Kidney epithelial cell (primary cell): Measurements from ENCODE around the gene STXBP1. TPM values are rescaled to one million over a fixed set of nuclear protein-coding genes. Genes with fewer than 3 reads are reported as not detected.

ENCODE experiments used
- DNase-seq: peaks from one replicate; pipeline ENCODE4 v3.0.0-alpha.2; 2010; ENCODE audit warnings: low read depth
- H3K27me3 ChIP-seq: 2 replicates; pipeline ENCODE4 v1.6.0; 2011; ENCODE audit warnings: low read length; ENCODE audit not compliant: control insufficient read depth, insufficient read depth
- H3K36me3 ChIP-seq: 2 replicates; pipeline ENCODE4 v1.5.1; 2011; ENCODE audit warnings: low read length; ENCODE audit not compliant: control insufficient read depth, insufficient read depth
- H3K4me3 ChIP-seq: 2 replicates; pipeline ENCODE4 v1.5.1; 2011; ENCODE audit warnings: low read depth, mild to moderate bottlenecking, control low read depth, low read length
- CTCF ChIP-seq: IDR thresholded peaks from 2 replicates; pipeline ENCODE4 v1.5.1; 2011; ENCODE audit warnings: mild to moderate bottlenecking, moderate library complexity, low read length, control low read depth, inconsistent platforms; ENCODE audit not compliant: insufficient read depth, poor library complexity, severe bottlenecking
- total RNA-seq: library from RNA; depleted of rRNA; stranded (reverse); fragments of >200 nt; gene quantifications from 2 replicates; pipeline ENCODE4 v1.2.3, GENCODE V29; 2015

The STXBP1 gene
- total RNA-seq, 1 donor from 2014 or later: 27.5 TPM

GRCh38 chr9:127741831-127742434, 129.9 kb downstream of the STXBP1 start:
- H3K4me3 ChIP-seq: peak overlapping the region; percentile 5
- peaks cover 9% of the 10 kb centered on the region for H3K27me3 ChIP-seq
- no peaks in the 10 kb centered on the region for H3K36me3 ChIP-seq
- no peak for TF ChIP-seq CTCF
- peak; percentile 14 for DNase-seq

Other genes with a start within 250 kb of the STXBP1 start
- 27.5 and 28.8 TPM in 2 replicates for gene SLC2A8, start 215.1 kb upstream of the STXBP1 start, total RNA-seq
- 5.1 and 5.7 TPM in 2 replicates for gene ZNF79, start 187.9 kb upstream of the STXBP1 start, total RNA-seq
- gene RPL12, start 160.9 kb upstream of the STXBP1 start, total RNA-seq: 4,686 and 4,885 TPM in 2 replicates
- 26.6 and 30.1 TPM in 2 replicates for gene LRSAM1, start 160.8 kb upstream of the STXBP1 start, total RNA-seq
- gene CFAP157, start 94.7 kb downstream of the STXBP1 start, total RNA-seq: 0.07 TPM in 1 of 2 replicates, not detected in the other
- 36.5 and 43.6 TPM in 2 replicates for gene PTRH1, start 103.4 kb downstream of the STXBP1 start, total RNA-seq
- not detected in 2 replicates for gene TTC16, start 103.8 kb downstream of the STXBP1 start, total RNA-seq
- gene TOR2A, start 123.0 kb downstream of the STXBP1 start, total RNA-seq: 13.3 and 13.4 TPM in 2 replicates
- gene SH2D3C, start 166.4 kb downstream of the STXBP1 start, total RNA-seq: 0.17 and 0.27 TPM in 2 replicates
- 38.5 and 47.3 TPM in 2 replicates for gene CDK9, start 173.8 kb downstream of the STXBP1 start, total RNA-seq
- gene FPGS, start 190.6 kb downstream of the STXBP1 start, total RNA-seq: 92.5 and 131 TPM in 2 replicates
- 3.4 and 6.3 TPM in 2 replicates for gene ENG, start 242.4 kb downstream of the STXBP1 start, total RNA-seq